Mucosa of rectum (tissue), 2 donors: ENCODE results near the gene ZMPSTE24.
"Not testable (repeated sequence)": the region's sequence is repeated elsewhere in the genome, so short reads cannot be mapped to it uniquely, and the experiment has no call there.

Source experiments
- H3K27ac ChIP-seq, 2 donors: one replicate each; pipeline ENCODE4 v1.7.0; 2013; ENCODE audit warnings: inconsistent platforms in 2 of 2, low read depth in 2 of 2, low read length in 2 of 2
- H3K27me3 ChIP-seq, 2 donors: one replicate each; pipeline ENCODE4 v1.7.0; 2013; ENCODE audit warnings: low read length in 2 of 2; ENCODE audit not compliant: control insufficient read depth in 2 of 2, insufficient read depth in 2 of 2
- H3K36me3 ChIP-seq, 2 donors: one replicate each; pipeline ENCODE4 v1.7.0; 2013; ENCODE audit warnings: low read length in 2 of 2; ENCODE audit not compliant: control insufficient read depth in 2 of 2, insufficient read depth in 2 of 2
- H3K4me1 ChIP-seq, 2 donors: one replicate each; pipeline ENCODE4 v1.7.0; 2013; ENCODE audit warnings: low read length in 2 of 2, mild to moderate bottlenecking in 1 of 2; ENCODE audit not compliant: control insufficient read depth in 2 of 2, insufficient read depth in 2 of 2
- H3K4me3 ChIP-seq, 2 donors: one replicate each; pipeline ENCODE4 v1.7.0; 2013; ENCODE audit warnings: low read length in 2 of 2
- H3K9ac ChIP-seq, 2 donors: one replicate each; pipeline ENCODE4 v1.7.0; 2013; ENCODE audit warnings: low read length in 2 of 2, low read depth in 1 of 2, mild to moderate bottlenecking in 1 of 2
- H3K9me3 ChIP-seq, 2 donors: one replicate each; pipeline ENCODE4 v1.7.0; 2013; ENCODE audit warnings: low read length in 2 of 2; ENCODE audit not compliant: control insufficient read depth in 2 of 2
- donor health status: healthy.
- donor health status: Normal muscosa, but diverticular disease.

ZMPSTE24 gene

DNA sequence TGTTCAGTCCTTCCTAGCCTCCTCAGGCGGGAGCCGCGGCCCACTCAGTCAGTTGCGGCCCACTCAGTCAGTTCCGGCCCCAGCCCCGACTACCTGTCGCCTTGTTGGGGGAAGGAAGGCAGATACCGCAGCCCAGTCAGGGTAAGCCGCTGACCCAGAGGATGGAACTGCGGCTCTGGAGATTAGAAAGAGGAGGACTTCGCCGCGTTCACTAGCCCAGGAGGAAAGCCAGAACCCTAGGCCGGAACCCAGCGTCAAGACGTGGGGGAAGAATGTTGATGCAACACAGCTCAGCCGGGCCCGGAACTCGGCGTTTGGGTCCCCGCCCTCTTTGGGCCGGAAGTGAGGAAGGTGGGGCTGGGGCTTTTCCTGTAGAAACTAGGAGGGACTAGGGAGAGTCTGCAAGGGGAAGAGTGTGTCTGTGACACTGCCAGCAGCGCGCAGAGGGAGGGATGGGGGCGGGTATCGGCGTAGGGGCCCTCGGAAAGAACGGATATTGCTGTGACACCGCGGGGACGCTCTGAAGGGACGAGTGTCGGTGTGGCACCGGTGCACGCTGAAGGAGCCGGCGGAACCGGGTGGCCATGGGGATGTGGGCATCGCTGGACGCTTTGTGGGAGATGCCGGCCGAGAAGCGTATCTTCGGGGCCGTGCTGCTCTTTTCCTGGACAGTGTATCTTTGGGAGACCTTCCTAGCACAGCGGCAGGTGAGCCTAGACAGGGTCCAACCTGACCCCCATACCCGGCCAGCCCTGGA, at the start of gene ZMPSTE24:
ZMPSTE24 (plus strand) TSS at position 549 of the 757 bp plus-strand sequence; CDS start at position 585, 36 bp downstream.
- Histone ChIP-seq H3K27me3 (no peaks in the 10 kb centered on the region), H3K9me3 (no peaks in the 10 kb centered on the region), H3K27ac (peak within 1 kb of the TSS; percentile 95 to 99), H3K4me1 (peaks cover 6 to 8% of the 10 kb centered on the region in 2 donors), H3K4me3 (peak within 1 kb of the TSS; percentile 81 to 100), H3K36me3 (peaks cover 17 to 21% of the 10 kb centered on the region in 2 donors), H3K9ac (peak within 1 kb of the TSS; percentile 80 to 100)

DNA sequence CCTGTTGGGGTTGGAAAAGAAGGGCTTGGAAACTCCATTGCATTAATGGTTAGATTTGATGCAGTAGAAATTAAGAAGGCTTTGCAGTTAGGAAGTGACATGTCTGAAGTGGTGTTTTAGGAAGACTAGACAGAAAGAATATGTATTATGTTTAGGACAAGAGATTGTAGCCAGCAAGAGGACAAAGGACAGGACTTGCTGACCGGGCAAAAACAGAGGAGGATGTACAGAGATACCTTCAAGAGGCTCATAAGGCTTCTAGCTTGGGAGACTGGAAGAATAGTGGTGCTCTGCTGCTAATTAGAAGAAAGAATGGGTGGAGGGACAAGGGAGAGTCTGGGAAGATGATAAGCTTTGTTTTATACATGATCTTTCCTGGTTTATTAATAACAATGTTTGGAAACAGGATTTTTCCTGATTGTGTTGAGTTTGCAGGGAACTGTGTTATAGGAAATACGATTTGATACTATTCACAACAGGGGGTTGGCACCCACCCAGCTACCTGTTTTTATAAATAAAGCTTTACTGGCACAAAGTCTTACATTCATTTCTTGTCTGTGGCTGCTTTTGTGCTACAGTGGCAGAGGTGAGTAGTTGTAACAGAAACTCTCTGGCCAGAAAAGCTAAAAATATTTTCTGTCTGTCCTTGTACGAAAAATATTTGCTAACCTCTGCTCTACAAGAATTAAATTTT, 47.4 kb upstream of the ZMPSTE24 start:
- H3K36me3 ChIP-seq: peaks cover 14 to 31% of the 10 kb centered on the region in 2 donors

GRCh38 chr1:40218333-40218732, 39.7 kb upstream of the ZMPSTE24 start:
- H3K27me3 ChIP-seq: no peaks in the 10 kb centered on the region
- H3K4me1 ChIP-seq: no peaks in the 10 kb centered on the region
- no peaks in the 10 kb centered on the region for H3K9me3 ChIP-seq
- H3K27ac ChIP-seq: no peak overlapping the region
- no peak overlapping the region for H3K9ac ChIP-seq
- no peak overlapping the region for H3K4me3 ChIP-seq
- peaks cover 0 to 12% of the 10 kb centered on the region in 2 donors for H3K36me3 ChIP-seq

More for the DNA sequence above, 47.4 kb upstream of the ZMPSTE24 start:
- Histone ChIP-seq H3K4me1 (no peaks in the 10 kb centered on the region), H3K27ac (no peak overlapping the region), H3K9ac (no peak overlapping the region), H3K27me3 (no peaks in the 10 kb centered on the region), H3K4me3 (no peak overlapping the region), H3K9me3 (no peaks in the 10 kb centered on the region)

- H3K36me3 ChIP-seq, H3K27ac ChIP-seq, H3K9me3 ChIP-seq, H3K9ac ChIP-seq, H3K27me3 ChIP-seq, H3K4me3 ChIP-seq, H3K4me1 ChIP-seq: not testable (repeated sequence)
Measured at GRCh38 chr1:40221471-40221905, 36.5 kb upstream of the ZMPSTE24 start.

DNA sequence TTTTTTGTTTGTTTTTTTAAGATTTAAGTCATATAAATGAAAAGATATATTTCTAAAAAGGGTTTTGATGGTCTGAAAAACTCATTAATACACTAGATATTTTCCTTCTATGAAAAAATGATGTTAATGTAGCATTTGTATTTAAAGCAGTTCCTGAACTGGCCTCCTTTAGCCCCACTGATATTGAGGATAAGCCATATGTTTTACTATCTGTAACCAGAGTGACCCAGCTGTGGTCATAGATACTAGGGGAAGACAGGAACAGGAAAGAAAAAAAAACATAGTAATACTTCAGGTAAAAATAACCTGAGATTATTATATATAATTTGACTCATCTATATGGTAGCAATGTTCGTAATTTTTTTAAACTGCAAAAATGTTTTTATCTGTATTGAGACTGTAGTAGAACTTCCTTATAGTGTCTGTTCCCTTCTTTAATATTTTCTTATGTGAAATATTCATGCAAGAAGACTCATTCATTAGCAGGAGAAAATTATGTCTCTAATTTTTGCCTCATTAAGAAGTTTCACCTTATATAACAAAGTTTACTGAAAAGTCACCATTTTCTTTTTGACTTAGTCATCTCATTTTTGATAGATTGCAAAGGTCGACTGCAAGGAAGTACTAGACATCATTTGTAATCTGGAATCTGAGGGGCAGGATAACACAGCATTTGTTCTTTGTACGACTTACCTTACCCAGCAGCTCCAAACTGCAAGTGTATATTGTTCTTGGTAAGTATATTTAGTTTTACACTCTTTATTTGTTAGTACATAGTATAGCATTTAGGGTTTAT, 35.9 kb upstream of the ZMPSTE24 start:
- Histone ChIP-seq H3K4me3 (no peak overlapping the region), H3K27me3 (no peaks in the 10 kb centered on the region), H3K36me3 (peaks cover 0 to 9% of the 10 kb centered on the region in 2 donors), H3K9me3 (no peaks in the 10 kb centered on the region), H3K4me1 (no peaks in the 10 kb centered on the region), H3K27ac (no peak overlapping the region), H3K9ac (no peak overlapping the region)

- Histone ChIP-seq H3K4me3 (no peak overlapping the region), H3K36me3 (peaks cover 0 to 6% of the 10 kb centered on the region in 2 donors), H3K9ac (no peak overlapping the region), H3K27ac (no peak overlapping the region), H3K9me3 (no peaks in the 10 kb centered on the region), H3K27me3 (no peaks in the 10 kb centered on the region), H3K4me1 (no peaks in the 10 kb centered on the region)
Measured at GRCh38 chr1:40224040-40224439, 34.0 kb upstream of the ZMPSTE24 start.

DNA sequence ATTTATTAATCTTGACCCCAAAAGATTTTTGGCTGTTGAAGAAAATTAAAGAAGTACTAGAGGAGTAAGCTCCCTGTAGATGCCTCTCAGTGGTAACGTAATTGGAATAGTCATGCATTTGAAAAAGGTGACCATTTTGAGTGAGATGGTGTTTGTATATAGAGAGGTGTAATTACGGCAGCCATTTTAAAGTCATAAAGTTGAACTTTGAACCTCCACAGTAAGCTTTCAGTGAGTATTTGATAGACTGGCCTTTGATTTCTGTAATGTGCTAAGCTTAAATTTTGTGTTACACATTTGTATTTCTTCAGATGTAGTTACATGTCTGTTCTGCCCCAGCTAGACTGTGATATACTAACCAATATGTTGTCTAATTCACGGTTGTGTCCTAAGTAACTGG, 31.8 kb upstream of the ZMPSTE24 start:
- no peaks in the 10 kb centered on the region for H3K27me3 ChIP-seq
- no peaks in the 10 kb centered on the region for H3K4me1 ChIP-seq
- H3K9me3 ChIP-seq: no peaks in the 10 kb centered on the region
- no peak overlapping the region for H3K9ac ChIP-seq
- peaks cover under 1 to 6% of the 10 kb centered on the region in 2 donors for H3K36me3 ChIP-seq
- H3K4me3 ChIP-seq: no peak overlapping the region
- H3K27ac ChIP-seq: peak overlapping the region in 1 of 2 donors; percentile 7

- Histone ChIP-seq H3K27me3 (no peaks in the 10 kb centered on the region), H3K27ac (no peak overlapping the region), H3K9ac (no peak overlapping the region), H3K9me3 (no peaks in the 10 kb centered on the region), H3K4me1 (no peaks in the 10 kb centered on the region), H3K36me3 (peaks cover 41 to 42% of the 10 kb centered on the region in 2 donors), H3K4me3 (no peak overlapping the region)
Measured at GRCh38 chr1:40232444-40232843, 25.6 kb upstream of the ZMPSTE24 start.

- Histone ChIP-seq H3K4me1 (no peaks in the 10 kb centered on the region), H3K9ac (no peak overlapping the region), H3K27ac (no peak overlapping the region), H3K4me3 (no peak overlapping the region), H3K9me3 (no peaks in the 10 kb centered on the region), H3K27me3 (no peaks in the 10 kb centered on the region), H3K36me3 (peaks cover 32 to 33% of the 10 kb centered on the region in 2 donors)
Measured at GRCh38 chr1:40239626-40240025, 18.4 kb upstream of the ZMPSTE24 start.

DNA sequence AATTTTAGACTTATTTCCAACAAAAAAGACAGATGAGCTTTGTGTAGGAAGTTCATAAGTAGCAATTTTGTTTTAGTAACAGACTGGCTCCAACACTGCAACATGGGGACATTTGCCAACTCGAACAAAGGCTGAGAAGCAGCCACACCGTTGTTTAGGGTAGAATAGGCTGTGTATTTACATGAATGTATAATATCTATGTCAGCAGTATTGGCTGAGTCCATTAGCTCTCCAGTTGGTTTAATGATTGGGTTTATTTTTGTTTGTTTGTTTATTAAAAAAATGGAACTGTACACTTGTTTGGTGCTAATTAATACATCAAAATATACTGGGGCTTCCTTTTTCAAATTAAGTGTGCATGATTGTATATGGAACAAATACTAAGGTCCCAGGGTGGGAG, 17.6 kb upstream of the ZMPSTE24 start:
- Histone ChIP-seq H3K9ac (no peak overlapping the region), H3K4me1 (no peaks in the 10 kb centered on the region), H3K36me3 (peaks cover 30 to 33% of the 10 kb centered on the region in 2 donors), H3K27ac (no peak overlapping the region), H3K9me3 (no peaks in the 10 kb centered on the region), H3K4me3 (no peak overlapping the region), H3K27me3 (no peaks in the 10 kb centered on the region)
